A549 (cell line): ENCODE data around the gene MORC2.

Experiments
- BHLHE40 ChIP-seq: IDR thresholded peaks from 2 replicates; pipeline ENCODE4 v1.6.1; 2012; ENCODE audit warnings: low read depth, low read length, inconsistent platforms
- CHD2 ChIP-seq: fragments of 150-350 bp; IDR thresholded peaks from 2 replicates; pipeline ENCODE4 v1.6.1; 2014; ENCODE audit warnings: low read length; ENCODE audit not compliant: partially characterized antibody
- FOSB ChIP-seq: fragments of 250-450 bp; sonication (Bioruptor Pico); IDR thresholded peaks from 2 replicates; pipeline ENCODE4 v1.5.0; 2020; ENCODE audit warnings: mild to moderate bottlenecking, moderate library complexity
- POLR2A ChIP-seq: IDR thresholded peaks from 2 replicates; pipeline ENCODE4 v1.6.1; 2012; ENCODE audit warnings: mild to moderate bottlenecking, low read length
- RAD21 ChIP-seq, 2 experiments: fragments of >200 bp in 1 of 2; sonication (Bioruptor Twin) in 1 of 2; formaldehyde crosslinking in 1 of 2; IDR thresholded peaks in 1 of 2; conservative IDR thresholded peaks in 1 of 2; 2 replicates in 1 of 2; 3 replicates in 1 of 2; pipeline ENCODE4 v1.6.1; 2012 to 2018; ENCODE audit warnings: inconsistent platforms in 1 of 2
- TF ChIP-seq, protein P1 (sequence below): IDR thresholded peaks from 2 replicates; pipeline ENCODE4 v1.6.1; 2012
- TF ChIP-seq, protein P2 (sequence below): fragments of >200 bp; sonication (Bioruptor Twin); formaldehyde crosslinking; IDR thresholded peaks from 3 replicates; pipeline ENCODE4 v1.5.1; 2016
- TF ChIP-seq, protein P3 (sequence below): fragments of 250-450 bp; sonication (Bioruptor Pico); IDR thresholded peaks from 2 replicates; pipeline ENCODE4 v1.5.0; 2020; ENCODE audit warnings: low read depth, mild to moderate bottlenecking, moderate library complexity

DNA sequence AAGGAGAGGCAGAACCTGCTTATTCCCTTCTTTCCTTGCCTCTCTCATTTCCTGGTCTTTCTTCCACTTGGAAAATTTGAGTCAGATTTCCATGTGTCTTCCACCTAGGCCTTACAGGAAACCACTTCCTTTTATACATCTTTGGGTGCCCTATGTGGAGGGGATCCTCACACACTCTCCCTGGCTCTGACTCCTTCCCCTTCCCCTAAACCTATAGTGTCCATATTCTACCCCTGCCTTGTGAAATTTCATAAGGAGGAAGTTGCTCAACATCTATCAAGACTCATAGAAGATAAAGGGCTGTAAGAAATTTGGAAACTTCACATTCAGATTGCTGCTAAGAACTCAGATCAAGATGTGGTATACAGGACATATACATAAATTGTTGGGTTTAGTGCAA is 20.9 kb upstream of the MORC2 start:
- no peak for TF ChIP-seq POLR2A
- TF ChIP-seq, protein P1, sequence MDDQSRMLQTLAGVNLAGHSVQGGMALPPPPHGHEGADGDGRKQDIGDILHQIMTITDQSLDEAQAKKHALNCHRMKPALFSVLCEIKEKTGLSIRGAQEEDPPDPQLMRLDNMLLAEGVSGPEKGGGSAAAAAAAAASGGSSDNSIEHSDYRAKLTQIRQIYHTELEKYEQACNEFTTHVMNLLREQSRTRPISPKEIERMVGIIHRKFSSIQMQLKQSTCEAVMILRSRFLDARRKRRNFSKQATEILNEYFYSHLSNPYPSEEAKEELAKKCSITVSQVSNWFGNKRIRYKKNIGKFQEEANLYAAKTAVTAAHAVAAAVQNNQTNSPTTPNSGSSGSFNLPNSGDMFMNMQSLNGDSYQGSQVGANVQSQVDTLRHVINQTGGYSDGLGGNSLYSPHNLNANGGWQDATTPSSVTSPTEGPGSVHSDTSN, result no peak
- TF ChIP-seq, protein P2, sequence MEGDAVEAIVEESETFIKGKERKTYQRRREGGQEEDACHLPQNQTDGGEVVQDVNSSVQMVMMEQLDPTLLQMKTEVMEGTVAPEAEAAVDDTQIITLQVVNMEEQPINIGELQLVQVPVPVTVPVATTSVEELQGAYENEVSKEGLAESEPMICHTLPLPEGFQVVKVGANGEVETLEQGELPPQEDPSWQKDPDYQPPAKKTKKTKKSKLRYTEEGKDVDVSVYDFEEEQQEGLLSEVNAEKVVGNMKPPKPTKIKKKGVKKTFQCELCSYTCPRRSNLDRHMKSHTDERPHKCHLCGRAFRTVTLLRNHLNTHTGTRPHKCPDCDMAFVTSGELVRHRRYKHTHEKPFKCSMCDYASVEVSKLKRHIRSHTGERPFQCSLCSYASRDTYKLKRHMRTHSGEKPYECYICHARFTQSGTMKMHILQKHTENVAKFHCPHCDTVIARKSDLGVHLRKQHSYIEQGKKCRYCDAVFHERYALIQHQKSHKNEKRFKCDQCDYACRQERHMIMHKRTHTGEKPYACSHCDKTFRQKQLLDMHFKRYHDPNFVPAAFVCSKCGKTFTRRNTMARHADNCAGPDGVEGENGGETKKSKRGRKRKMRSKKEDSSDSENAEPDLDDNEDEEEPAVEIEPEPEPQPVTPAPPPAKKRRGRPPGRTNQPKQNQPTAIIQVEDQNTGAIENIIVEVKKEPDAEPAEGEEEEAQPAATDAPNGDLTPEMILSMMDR, result no peak
- TF ChIP-seq RAD21 (conservative IDR thresholded peaks at IDR 0.05 in 1 of 2, IDR thresholded peaks at IDR 0.05 in 1 of 2), result no peak
- TF ChIP-seq FOSB, result no peak
- TF ChIP-seq, protein P3, sequence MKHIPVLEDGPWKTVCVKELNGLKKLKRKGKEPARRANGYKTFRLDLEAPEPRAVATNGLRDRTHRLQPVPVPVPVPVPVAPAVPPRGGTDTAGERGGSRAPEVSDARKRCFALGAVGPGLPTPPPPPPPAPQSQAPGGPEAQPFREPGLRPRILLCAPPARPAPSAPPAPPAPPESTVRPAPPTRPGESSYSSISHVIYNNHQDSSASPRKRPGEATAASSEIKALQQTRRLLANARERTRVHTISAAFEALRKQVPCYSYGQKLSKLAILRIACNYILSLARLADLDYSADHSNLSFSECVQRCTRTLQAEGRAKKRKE (CRISPR knock-in tag), result no peak
- no peak for TF ChIP-seq CHD2
- no peak for TF ChIP-seq BHLHE40
